H9 (cell line): Measurements from ENCODE around the gene GPC3. TPM values are rescaled to one million over a fixed set of nuclear protein-coding genes. Genes with fewer than 3 reads are reported as not detected.

ENCODE experiments used
- DNase-seq: peaks from one replicate; pipeline ENCODE4 v3.0.0-alpha.2; 2017
- H2AFZ ChIP-seq: one replicate; pipeline ENCODE4 v1.6.1; 2013; ENCODE audit warnings: mild to moderate bottlenecking, low read length, control low read depth, moderate library complexity
- H2AK5ac ChIP-seq: 2 replicates; pipeline ENCODE4 v1.6.1; 2013; ENCODE audit warnings: low read length, control low read depth, mixed read lengths; ENCODE audit not compliant: insufficient read length
- H2BK120ac ChIP-seq: one replicate; pipeline ENCODE4 v1.6.1; 2013; ENCODE audit warnings: low read depth, mild to moderate bottlenecking, low read length, control low read depth, inconsistent platforms; ENCODE audit not compliant: poor library complexity, severe bottlenecking
- H2BK12ac ChIP-seq: 2 replicates; pipeline ENCODE4 v1.6.1; 2013; ENCODE audit warnings: low read length, control low read depth, mixed read lengths, low read depth; ENCODE audit not compliant: insufficient read length
- H2BK15ac ChIP-seq: 2 replicates; pipeline ENCODE4 v1.6.1; 2013; ENCODE audit warnings: low read depth, low read length, control low read depth
- H2BK20ac ChIP-seq: one replicate; pipeline ENCODE4 v1.6.1; 2013; ENCODE audit warnings: low read depth, mild to moderate bottlenecking, low read length, control low read depth, inconsistent platforms; ENCODE audit not compliant: poor library complexity, severe bottlenecking
- H2BK5ac ChIP-seq: 2 replicates; pipeline ENCODE4 v1.6.1; 2013; ENCODE audit warnings: low read length, control low read depth, mixed read lengths; ENCODE audit not compliant: insufficient read length
- H3K14ac ChIP-seq: 2 replicates; pipeline ENCODE4 v1.6.1; 2013; ENCODE audit warnings: low read length, control low read depth; ENCODE audit not compliant: insufficient read depth
- H3K18ac ChIP-seq: 2 replicates; pipeline ENCODE4 v1.6.1; 2013; ENCODE audit warnings: low read depth, mild to moderate bottlenecking, mixed read lengths, low read length, control low read depth; ENCODE audit not compliant: insufficient read length
- H3K23ac ChIP-seq: 2 replicates; pipeline ENCODE4 v1.6.1; 2013; ENCODE audit warnings: low read length, control low read depth, mixed read lengths, low read depth; ENCODE audit not compliant: insufficient read length
- H3K23me2 ChIP-seq: 2 replicates; pipeline ENCODE4 v1.6.1; 2013; ENCODE audit warnings: low read depth, mild to moderate bottlenecking, mixed read lengths, low read length, control low read depth; ENCODE audit not compliant: insufficient read length, poor library complexity, severe bottlenecking
- H3K27ac ChIP-seq: 2 replicates; pipeline ENCODE4 v1.5.1; 2013; ENCODE audit warnings: low read length, control low read depth, mixed read lengths, low read depth; ENCODE audit not compliant: insufficient read length
- H3K27me3 ChIP-seq: 2 replicates; pipeline ENCODE4 v1.6.1; 2013; ENCODE audit warnings: low read length, control low read depth, inconsistent platforms; ENCODE audit not compliant: insufficient read depth
- H3K4ac ChIP-seq: 2 replicates; pipeline ENCODE4 v1.6.1; 2013; ENCODE audit warnings: low read depth, mild to moderate bottlenecking, control low read depth, inconsistent platforms, low read length, moderate library complexity
- H3K4me1 ChIP-seq: 2 replicates; pipeline ENCODE4 v1.6.1; 2013; ENCODE audit warnings: low read length, control low read depth, inconsistent platforms; ENCODE audit not compliant: insufficient read depth
- H3K4me2 ChIP-seq: 2 replicates; pipeline ENCODE4 v1.6.1; 2013; ENCODE audit warnings: low read length, control low read depth, mixed read lengths; ENCODE audit not compliant: insufficient read length, insufficient read depth
- H3K56ac ChIP-seq: 2 replicates; pipeline ENCODE4 v1.6.1; 2013; ENCODE audit warnings: low read depth, mild to moderate bottlenecking, mixed read lengths, low read length, control low read depth; ENCODE audit not compliant: insufficient read length
- H3K79me1 ChIP-seq: 2 replicates; pipeline ENCODE4 v1.6.1; 2013; ENCODE audit warnings: low read depth, mild to moderate bottlenecking, moderate library complexity, low read length, control low read depth, inconsistent platforms; ENCODE audit not compliant: insufficient read depth, poor library complexity, severe bottlenecking
- H3K79me2 ChIP-seq: 2 replicates; pipeline ENCODE4 v1.6.1; 2013; ENCODE audit warnings: low read length, control low read depth, inconsistent platforms; ENCODE audit not compliant: insufficient read depth
- H3K9ac ChIP-seq: 2 replicates; pipeline ENCODE4 v1.6.1; 2013; ENCODE audit warnings: low read length, control low read depth, mixed read lengths; ENCODE audit not compliant: insufficient read length; ENCODE audit errors: extremely low read depth
- H3K9me3 ChIP-seq: one replicate; pipeline ENCODE4 v1.6.1; 2013; ENCODE audit warnings: low read depth, low read length, inconsistent platforms; ENCODE audit not compliant: control insufficient read depth
- H3T11ph ChIP-seq: one replicate; pipeline ENCODE4 v1.6.1; 2013; ENCODE audit warnings: mild to moderate bottlenecking, low read length, control low read depth, inconsistent platforms
- H4K20me1 ChIP-seq: one replicate; pipeline ENCODE4 v1.6.1; 2013; ENCODE audit not compliant: control insufficient read depth, insufficient read length, insufficient read depth
- H4K5ac ChIP-seq: 2 replicates; pipeline ENCODE4 v1.6.1; 2013; ENCODE audit warnings: low read depth, mild to moderate bottlenecking, mixed read lengths, low read length, control low read depth; ENCODE audit not compliant: insufficient read length
- H4K8ac ChIP-seq: replicated peaks from 2 replicates; pipeline ENCODE4 v1.6.1; 2013; ENCODE audit warnings: low read length, control low read depth, mixed read lengths, low read depth; ENCODE audit not compliant: insufficient read length
- H4K91ac ChIP-seq: 2 replicates; pipeline ENCODE4 v1.6.1; 2013; ENCODE audit warnings: low read depth, mild to moderate bottlenecking, moderate library complexity, mixed read lengths, low read length, control low read depth; ENCODE audit not compliant: insufficient read length
- H3K27ac Mint-ChIP-seq, 3 experiments: 2 replicates in 2 of 3; 3 replicates in 1 of 3; pipeline ENCODE4 v1.8.0; 2020 to 2021; ENCODE audit warnings: mixed read lengths in 3 of 3, mild to moderate bottlenecking in 1 of 3, moderate library complexity in 1 of 3
- H3K27me3 Mint-ChIP-seq: 2 replicates; pipeline ENCODE4 v1.8.0; 2021; ENCODE audit warnings: low read depth, mild to moderate bottlenecking, moderate library complexity, mixed read lengths
- H3K36me3 Mint-ChIP-seq, 3 experiments: 2 replicates in 2 of 3; 3 replicates in 1 of 3; pipeline ENCODE4 v1.8.0; 2020 to 2021; ENCODE audit warnings: low read depth in 3 of 3, mixed read lengths in 3 of 3; ENCODE audit not compliant: insufficient read depth in 1 of 3
- H3K4me1 Mint-ChIP-seq, 2 experiments: 2 replicates each; pipeline ENCODE4 v1.8.0; 2020; ENCODE audit warnings: mixed read lengths in 2 of 2
- H3K4me3 Mint-ChIP-seq, 2 experiments: 2 replicates in 1 of 2; 3 replicates in 1 of 2; pipeline ENCODE4 v1.8.0; 2020 to 2021; ENCODE audit warnings: mild to moderate bottlenecking in 2 of 2, mixed read lengths in 2 of 2, moderate library complexity in 1 of 2
- H3K9me3 Mint-ChIP-seq, 2 experiments: 2 replicates in 1 of 2; 3 replicates in 1 of 2; pipeline ENCODE4 v1.8.0; 2020; ENCODE audit warnings: mild to moderate bottlenecking in 2 of 2, mixed read lengths in 2 of 2, moderate library complexity in 1 of 2
- WGBS: extraction: QIAGEN DNeasy Blood & Tissue Kit; methylation state at CpG from one replicate; pipeline ENCODE4 v1.1.7; 2013; ENCODE audit warnings: missing lambda C conversion rate, low lambda C conversion rate, mixed read lengths; ENCODE audit not compliant: insufficient read length; ENCODE audit errors: extremely low coverage; 5-methylcytosine and 5-hydroxymethylcytosine counted together
- total RNA-seq: library from RNA; stranded (reverse); gene quantifications from 2 replicates; pipeline ENCODE4 v1.2.1, GENCODE V29; 2021
- TF ChIP-seq, protein P1 (sequence below): fragments of 200-600 bp; sonication (generic); conservative IDR thresholded peaks from 3 replicates; pipeline ENCODE4 v1.8.0; 2021; ENCODE audit warnings: antibody characterized with exemption, mild to moderate bottlenecking

The GPC3 gene
- total RNA-seq, 1 experiment from 2014 or later: 108 TPM

GRCh38 chrX:133587818-133588217 lies 397.6 kb downstream of the GPC3 start:
- Histone ChIP-seq H4K91ac (no peak overlapping the region), H3K27me3 (no peaks in the 10 kb centered on the region), H3T11ph (no peak overlapping the region), H3K14ac (no peak overlapping the region), H4K5ac (no peak overlapping the region), H3K56ac (no peak overlapping the region), H2BK120ac (no peak overlapping the region), H4K20me1 (no peaks in the 10 kb centered on the region), H3K9ac (no peak overlapping the region), H3K9me3 (no peaks in the 10 kb centered on the region), H3K4me2 (no peak overlapping the region), H3K23ac (no peak overlapping the region), H3K4ac (no peak overlapping the region), H3K4me1 (peaks cover 3% of the 10 kb centered on the region), H3K27ac (no peak overlapping the region), H3K79me1 (no peaks in the 10 kb centered on the region), H2BK12ac (no peak overlapping the region), H4K8ac (no peak overlapping the region), H3K23me2 (no peaks in the 10 kb centered on the region), H3K18ac (no peak overlapping the region), H2AK5ac (no peak overlapping the region), H3K79me2 (no peaks in the 10 kb centered on the region), H2BK5ac (no peak overlapping the region), H2BK15ac (no peak overlapping the region), H2AFZ (no peak overlapping the region), H2BK20ac (no peak overlapping the region)
- TF ChIP-seq, protein P1, sequence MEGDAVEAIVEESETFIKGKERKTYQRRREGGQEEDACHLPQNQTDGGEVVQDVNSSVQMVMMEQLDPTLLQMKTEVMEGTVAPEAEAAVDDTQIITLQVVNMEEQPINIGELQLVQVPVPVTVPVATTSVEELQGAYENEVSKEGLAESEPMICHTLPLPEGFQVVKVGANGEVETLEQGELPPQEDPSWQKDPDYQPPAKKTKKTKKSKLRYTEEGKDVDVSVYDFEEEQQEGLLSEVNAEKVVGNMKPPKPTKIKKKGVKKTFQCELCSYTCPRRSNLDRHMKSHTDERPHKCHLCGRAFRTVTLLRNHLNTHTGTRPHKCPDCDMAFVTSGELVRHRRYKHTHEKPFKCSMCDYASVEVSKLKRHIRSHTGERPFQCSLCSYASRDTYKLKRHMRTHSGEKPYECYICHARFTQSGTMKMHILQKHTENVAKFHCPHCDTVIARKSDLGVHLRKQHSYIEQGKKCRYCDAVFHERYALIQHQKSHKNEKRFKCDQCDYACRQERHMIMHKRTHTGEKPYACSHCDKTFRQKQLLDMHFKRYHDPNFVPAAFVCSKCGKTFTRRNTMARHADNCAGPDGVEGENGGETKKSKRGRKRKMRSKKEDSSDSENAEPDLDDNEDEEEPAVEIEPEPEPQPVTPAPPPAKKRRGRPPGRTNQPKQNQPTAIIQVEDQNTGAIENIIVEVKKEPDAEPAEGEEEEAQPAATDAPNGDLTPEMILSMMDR: no peak
- DNase-seq: no peak
- Mint-ChIP-seq H3K27ac (peak overlapping the region in 2 of 3 experiments; percentile 43 to 90; a peak in 4 of 7 replicates), H3K4me3 (no peak overlapping the region), H3K4me1 (peaks cover 21 to 28% of the 10 kb centered on the region in 2 experiments), H3K9me3 (no peaks in the 10 kb centered on the region), H3K36me3 (peaks cover 0 to 14% (median 2%) of the 10 kb centered on the region in 3 experiments; a peak in 4 of 7 replicates), H3K27me3 (no peaks in the 10 kb centered on the region)
- no CpG with 5 or more reads among the region's 4 CpGs for WGBS
